ENCODE results near the gene OSBPL3.

DNA sequence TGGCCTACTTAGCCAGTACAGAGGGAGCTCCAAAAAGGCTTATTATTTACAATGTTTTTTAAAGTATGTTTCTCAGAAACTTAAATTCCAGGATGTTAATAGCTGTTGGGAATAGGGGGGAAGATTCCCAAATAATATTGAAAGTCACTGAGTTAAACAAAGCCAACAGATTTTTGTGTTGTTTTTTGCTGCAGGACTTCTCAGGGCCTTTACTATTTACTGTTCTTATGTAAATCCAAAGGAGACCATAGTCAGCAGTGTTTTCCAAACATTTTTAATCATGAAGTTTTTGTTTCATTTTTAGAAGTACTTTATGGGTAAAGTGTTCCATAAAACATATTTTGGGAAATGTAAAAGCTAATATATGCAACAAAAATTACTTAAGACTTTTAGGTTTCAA lies 122.4 kb downstream of the OSBPL3 start:
- TF ChIP-seq, protein P1, sequence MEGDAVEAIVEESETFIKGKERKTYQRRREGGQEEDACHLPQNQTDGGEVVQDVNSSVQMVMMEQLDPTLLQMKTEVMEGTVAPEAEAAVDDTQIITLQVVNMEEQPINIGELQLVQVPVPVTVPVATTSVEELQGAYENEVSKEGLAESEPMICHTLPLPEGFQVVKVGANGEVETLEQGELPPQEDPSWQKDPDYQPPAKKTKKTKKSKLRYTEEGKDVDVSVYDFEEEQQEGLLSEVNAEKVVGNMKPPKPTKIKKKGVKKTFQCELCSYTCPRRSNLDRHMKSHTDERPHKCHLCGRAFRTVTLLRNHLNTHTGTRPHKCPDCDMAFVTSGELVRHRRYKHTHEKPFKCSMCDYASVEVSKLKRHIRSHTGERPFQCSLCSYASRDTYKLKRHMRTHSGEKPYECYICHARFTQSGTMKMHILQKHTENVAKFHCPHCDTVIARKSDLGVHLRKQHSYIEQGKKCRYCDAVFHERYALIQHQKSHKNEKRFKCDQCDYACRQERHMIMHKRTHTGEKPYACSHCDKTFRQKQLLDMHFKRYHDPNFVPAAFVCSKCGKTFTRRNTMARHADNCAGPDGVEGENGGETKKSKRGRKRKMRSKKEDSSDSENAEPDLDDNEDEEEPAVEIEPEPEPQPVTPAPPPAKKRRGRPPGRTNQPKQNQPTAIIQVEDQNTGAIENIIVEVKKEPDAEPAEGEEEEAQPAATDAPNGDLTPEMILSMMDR (IDR thresholded peaks at IDR 0.05): no peak
- TF ChIP-seq POLR2AphosphoS5 (IDR thresholded peaks at IDR 0.05; ENCODE audit: low read depth, low read length) (no peak), TCF7L2 (IDR thresholded peaks at IDR 0.05; ENCODE audit: low read depth, low read length) (no peak)
- TF ChIP-seq, protein P2, sequence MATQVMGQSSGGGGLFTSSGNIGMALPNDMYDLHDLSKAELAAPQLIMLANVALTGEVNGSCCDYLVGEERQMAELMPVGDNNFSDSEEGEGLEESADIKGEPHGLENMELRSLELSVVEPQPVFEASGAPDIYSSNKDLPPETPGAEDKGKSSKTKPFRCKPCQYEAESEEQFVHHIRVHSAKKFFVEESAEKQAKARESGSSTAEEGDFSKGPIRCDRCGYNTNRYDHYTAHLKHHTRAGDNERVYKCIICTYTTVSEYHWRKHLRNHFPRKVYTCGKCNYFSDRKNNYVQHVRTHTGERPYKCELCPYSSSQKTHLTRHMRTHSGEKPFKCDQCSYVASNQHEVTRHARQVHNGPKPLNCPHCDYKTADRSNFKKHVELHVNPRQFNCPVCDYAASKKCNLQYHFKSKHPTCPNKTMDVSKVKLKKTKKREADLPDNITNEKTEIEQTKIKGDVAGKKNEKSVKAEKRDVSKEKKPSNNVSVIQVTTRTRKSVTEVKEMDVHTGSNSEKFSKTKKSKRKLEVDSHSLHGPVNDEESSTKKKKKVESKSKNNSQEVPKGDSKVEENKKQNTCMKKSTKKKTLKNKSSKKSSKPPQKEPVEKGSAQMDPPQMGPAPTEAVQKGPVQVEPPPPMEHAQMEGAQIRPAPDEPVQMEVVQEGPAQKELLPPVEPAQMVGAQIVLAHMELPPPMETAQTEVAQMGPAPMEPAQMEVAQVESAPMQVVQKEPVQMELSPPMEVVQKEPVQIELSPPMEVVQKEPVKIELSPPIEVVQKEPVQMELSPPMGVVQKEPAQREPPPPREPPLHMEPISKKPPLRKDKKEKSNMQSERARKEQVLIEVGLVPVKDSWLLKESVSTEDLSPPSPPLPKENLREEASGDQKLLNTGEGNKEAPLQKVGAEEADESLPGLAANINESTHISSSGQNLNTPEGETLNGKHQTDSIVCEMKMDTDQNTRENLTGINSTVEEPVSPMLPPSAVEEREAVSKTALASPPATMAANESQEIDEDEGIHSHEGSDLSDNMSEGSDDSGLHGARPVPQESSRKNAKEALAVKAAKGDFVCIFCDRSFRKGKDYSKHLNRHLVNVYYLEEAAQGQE (IDR thresholded peaks at IDR 0.05; ENCODE audit: insufficient read depth in 1 of 2, low read depth in 2 of 2, low read length in 1 of 2): no peak

All from Panc1 (cell line).